ENCODE results near the gene PCGF6.
"Not testable (repeated sequence)": the region's sequence is repeated elsewhere in the genome, so short reads cannot be mapped to it uniquely, and the experiment has no call there.

PCGF6 gene, protein sequence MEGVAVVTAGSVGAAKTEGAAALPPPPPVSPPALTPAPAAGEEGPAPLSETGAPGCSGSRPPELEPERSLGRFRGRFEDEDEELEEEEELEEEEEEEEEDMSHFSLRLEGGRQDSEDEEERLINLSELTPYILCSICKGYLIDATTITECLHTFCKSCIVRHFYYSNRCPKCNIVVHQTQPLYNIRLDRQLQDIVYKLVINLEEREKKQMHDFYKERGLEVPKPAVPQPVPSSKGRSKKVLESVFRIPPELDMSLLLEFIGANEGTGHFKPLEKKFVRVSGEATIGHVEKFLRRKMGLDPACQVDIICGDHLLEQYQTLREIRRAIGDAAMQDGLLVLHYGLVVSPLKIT

DNA sequence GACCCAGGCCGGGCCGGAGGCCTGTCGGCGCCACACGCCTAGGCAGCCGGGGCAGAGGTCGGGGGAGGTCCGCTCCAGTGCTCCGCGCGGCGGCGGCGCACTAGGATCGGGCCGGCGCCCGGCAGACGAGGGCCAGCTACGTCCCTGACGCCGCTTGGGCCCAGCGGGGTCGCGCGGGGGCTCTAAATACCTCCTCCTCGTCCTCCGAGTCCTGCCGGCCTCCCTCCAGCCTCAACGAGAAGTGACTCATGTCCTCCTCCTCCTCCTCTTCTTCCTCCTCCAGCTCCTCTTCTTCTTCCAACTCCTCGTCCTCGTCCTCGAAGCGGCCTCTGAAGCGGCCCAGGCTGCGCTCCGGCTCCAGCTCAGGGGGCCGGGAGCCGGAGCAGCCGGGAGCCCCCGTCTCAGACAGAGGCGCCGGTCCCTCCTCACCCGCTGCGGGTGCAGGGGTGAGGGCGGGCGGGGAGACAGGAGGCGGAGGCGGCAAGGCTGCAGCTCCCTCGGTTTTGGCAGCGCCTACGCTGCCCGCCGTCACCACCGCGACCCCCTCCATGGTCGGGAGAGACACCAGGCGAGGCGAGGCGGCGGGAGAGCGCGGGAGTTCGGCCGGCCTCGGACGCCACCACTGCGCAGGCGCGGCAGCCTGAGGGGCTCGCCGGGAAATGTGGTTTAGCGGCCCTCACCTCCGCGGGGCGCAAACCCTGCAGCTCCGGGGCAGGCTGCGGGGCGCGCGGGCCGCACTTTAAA, at the start of gene PCGF6:
Gene PCGF6 (minus strand): TSS at position 624 of the 744 bp plus-strand sequence. CDS start 74 bp downstream, at position 550.
- peak; percentile 81 for DNase-seq (ENCODE audit: low spot score)

DNA sequence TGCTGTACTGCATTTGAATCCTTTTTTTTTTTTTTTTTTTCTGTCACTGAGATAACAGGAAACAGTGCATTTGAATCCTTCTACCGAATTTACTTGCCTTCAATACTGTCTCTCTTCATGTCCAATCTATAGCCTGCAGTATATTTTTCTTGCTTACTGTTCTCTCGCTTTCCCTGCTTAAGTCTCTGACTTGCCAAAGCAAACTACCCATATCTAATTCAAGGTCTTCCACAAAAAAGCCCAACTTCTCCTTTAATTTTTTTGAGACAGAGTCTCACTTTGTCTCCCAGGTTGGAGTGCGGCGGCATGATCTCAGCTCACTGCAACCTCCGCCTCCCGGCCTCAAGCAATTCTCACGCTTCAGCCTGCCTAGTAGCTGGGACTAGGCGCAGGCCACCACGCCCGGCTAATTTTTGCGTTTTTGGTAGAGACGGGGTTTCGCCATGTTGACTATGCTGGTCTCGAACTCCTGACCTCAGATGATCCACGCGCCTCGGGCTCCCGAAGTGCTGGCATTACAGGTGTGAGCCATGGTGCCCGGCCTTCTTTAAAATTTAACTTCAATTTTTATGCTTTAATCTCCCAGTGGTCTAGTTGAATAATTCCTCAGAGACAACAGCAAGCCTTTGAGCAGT, 46.4 kb upstream of the PCGF6 start:
- no peak for DNase-seq (ENCODE audit: low spot score)

DNA sequence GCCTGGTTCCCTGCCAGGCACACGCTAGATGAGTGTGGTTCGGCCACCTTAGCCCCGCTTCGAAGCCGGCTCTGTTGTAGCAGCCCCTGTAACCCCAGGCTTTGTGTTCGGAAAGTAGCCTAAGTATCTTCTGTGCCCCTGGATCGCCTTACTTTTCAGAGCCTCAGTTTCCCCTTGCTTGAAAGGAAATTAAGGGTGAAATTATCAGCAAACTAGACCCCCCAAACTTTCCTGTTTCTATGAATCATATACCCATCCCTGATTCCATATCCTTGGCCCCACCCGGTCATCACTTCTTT, 45.8 kb upstream of the PCGF6 start:
- no peak for DNase-seq (ENCODE audit: low spot score)

DNA sequence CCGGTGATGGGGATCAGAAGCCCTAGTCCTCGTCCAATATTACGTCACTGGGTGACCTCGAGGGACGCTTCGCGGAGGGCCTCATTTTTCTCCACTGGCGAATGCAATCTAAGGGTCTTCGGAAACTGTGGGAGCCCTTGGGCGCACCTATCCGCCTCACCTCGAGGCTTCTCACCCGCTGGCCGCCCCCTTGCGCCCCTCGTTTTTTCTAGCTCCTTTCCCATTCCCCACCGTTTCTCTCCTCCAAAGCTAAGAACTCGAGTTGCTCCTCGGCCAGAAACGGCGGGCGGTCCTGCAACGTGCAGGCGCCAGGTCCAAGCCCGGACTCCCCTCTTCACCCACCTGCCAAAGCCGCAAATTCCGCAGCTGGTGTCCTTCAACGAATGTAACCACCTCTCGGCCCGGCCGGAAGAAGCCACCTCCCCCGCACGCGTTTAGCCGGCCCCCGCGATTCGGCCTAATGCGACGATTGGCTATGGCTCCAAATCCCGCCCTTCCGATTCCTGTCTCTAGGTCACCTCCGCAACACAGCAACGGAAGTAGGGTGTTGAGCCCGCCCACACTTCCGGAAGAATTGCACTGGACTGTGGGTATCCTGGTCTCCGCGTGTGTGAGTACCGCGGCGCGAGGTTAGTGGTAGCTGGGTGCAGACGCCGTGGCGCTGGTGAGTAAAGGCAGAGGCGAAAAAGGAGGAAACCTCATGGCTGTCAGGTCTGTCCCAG, 45.3 kb upstream of the PCGF6 start, which contains the start of the genes ATP5MK and PDCD11:
Gene ATP5MK (minus strand): TSS at position 409 of the 722 bp plus-strand sequence. CDS start 4,018 bp downstream, outside the sequence.
Gene PDCD11 (plus strand): TSS at position 560 of the 722 bp plus-strand sequence. CDS start 1,801 bp downstream, outside the sequence.
- peak; percentile 90 for DNase-seq (ENCODE audit: low spot score)

DNA sequence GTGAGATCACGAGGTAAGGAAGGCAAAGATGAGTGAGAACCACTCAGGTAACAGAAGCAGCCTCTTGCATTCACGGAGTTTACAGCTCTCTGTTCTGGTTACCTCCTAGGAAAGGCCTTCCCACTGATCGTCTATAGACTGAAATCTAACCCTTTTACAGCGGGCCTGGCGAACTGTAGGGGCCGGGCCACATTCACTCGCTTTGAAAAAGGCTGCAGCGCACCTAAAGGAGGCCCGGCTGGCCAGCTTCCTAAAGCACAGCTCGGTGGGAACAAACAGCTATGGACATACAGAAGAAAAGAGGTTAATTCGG, 44.8 kb upstream of the PCGF6 start:
- DNase-seq (ENCODE audit: low spot score): no peak

DNA sequence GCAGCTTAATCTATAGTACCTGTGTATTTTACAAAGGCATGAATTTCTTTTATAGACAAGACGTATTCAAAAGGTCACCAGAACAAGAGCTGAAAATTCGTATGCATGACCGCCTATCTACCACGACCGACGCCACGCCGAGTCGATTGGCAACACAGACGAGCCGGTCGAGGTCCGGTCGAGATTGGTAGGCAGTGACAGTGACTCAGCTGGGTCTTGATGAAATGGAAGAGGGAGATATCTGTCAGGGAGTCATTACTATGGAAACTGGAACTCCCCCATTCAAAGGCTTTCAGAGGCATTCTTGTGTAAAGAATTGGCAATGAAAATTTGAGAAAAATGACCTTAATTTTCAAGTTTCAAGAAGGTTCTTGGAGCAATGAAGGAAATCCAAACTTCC, 43.2 kb upstream of the PCGF6 start:
- DNase-seq (ENCODE audit: low spot score): no peak

DNA sequence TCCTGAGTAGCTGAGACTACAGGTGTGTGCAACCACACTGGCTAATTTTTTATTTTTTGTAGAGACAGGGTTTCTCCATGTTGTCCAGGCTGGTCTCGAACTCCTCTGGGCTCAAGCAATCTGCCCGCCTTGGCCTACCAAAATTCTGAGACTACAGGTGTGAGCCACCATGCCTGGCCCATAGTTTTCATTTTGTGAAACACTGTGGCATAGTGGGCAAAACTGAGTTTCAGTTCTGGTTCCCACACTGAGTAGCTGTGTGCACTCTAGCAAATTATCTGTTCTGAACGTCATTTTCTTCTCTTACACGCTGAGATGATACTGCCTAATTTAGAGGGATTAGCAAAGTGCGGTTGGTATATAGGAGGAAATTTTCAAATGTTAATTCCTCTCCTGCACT, 31.8 kb upstream of the PCGF6 start:
- no peak for DNase-seq (ENCODE audit: low spot score)

DNA sequence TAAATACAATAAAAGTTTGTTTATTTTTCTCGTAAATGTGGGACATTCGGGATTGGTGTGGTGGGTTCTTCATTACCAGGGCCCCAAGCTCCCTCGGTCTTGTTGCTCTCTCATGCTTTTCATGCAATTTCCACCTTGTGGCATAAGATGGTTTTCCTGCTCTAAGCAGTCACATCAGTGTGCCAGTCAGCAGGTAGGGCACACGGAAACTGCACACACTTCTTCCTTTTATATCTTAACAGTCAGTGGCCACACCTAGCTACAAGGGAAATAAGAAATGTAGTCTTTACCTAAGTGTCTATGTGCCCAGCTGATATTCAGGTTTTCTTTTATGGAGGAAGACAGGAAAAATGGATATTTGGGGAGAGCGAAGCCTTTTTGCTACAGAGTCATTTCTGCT, 23.3 kb upstream of the PCGF6 start:
- no peak for DNase-seq (ENCODE audit: low spot score)

DNA sequence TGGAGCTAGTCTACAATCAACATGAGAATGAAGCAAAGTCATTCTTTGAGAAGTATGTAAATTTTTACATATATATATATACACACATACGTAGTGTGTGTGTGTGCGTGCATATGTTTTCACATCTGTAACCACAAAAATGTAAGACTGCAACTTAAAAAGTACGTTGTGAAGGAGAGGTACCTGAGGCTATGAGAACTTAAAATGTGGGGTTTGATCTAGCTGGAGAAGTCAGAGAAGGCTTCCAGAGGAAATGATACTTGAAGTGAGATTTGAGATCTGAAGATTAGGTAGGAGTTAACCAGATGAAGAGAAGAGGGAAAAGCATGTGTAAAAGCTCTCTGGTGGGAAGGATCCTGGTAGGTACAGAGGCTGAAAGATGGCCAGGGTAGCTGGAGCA, 22.6 kb upstream of the PCGF6 start:
- no peak for DNase-seq (ENCODE audit: low spot score)

DNA sequence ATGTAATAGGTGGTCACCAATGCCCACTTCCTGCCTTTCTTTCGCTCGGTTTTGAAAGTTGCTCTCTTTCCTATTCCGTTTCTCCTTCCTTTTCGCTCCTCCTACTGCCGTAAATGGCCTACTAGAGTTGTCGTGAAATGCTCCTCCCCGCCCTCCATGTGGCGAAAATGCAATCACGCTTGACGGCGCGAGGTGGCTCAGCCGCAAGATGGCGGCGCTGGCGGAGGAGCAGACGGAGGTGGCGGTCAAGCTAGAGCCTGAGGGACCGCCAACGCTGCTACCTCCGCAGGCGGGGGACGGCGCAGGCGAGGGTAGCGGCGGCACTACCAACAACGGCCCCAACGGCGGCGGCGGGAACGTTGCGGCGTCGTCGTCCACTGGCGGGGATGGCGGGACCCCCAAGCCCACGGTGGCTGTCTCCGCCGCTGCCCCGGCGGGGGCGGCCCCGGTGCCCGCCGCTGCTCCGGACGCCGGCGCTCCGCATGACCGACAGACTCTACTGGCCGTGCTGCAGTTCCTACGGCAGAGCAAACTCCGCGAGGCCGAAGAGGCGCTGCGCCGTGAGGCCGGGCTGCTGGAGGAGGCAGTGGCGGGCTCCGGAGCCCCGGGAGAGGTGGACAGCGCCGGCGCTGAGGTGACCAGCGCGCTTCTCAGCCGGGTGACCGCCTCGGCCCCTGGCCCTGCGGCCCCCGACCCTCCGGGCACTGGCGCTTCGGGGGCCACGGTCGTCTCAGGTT, 17.0 kb upstream of the PCGF6 start, which contains the start of gene TAF5:
Gene TAF5 (plus strand): TSS at position 195 of the 737 bp plus-strand sequence. CDS start 14 bp downstream, at position 209.
- DNase-seq (ENCODE audit: low spot score): peak; percentile 84

DNA sequence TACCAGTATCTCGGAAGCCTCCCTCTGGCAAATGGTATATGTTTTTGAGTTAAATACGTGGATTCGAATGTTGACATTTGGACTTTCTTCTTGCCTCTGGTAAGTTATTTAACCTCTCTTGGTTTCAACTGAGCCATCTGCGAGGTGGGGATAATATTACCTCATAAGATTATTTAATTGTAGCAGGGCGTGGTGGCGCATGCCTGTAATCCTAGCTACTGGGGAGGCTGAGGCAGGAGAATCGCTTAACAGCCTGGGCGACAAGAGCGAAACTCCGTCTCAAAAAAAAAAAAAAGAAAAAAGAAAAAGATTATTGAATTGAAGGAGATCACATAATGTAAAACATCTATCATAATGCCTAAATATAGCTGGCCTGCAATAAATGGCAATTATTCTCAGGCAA, 16.4 kb upstream of the PCGF6 start:
- DNase-seq (ENCODE audit: low spot score): no peak

DNA sequence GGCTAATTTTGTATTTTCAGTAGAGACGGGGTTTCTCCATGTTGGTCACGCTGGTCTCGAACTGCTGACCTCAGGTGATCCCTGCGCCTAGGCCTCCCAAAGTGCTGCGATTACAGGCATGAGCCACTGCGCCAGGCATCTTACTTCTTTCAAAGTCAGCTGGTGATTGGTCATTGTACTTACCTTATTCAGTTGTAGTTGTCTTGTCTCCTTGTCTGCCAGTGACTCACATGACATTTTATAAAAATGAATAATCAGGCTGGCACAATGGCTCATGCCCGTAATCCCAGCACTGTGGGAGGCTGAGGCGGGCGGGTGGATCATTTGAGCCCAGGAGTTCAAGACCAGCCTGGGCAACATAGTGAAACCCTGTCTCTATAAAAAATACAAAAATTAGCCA, 9.9 kb upstream of the PCGF6 start:
- not testable (repeated sequence) for DNase-seq (ENCODE audit: low spot score)

DNA sequence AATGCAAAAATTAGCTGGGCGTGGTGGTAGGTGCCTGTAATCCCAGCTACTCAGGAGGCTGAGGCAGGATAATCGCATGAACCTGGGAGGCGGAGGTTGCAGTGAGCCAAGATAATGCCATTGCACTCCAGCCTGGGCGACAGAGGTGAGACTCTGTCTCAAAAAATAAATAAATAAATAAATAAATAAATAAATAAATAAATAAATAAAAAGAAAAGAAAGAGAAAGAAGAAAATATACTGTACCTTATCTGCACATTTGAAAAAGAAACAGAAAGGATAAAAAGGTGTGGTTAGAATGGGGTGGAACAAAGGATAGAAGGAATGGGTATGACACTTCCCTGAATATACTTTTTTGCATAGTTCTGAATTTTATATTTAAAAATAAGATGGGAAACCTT, 8.6 kb upstream of the PCGF6 start:
- DNase-seq (ENCODE audit: low spot score): not testable (repeated sequence)

DNA sequence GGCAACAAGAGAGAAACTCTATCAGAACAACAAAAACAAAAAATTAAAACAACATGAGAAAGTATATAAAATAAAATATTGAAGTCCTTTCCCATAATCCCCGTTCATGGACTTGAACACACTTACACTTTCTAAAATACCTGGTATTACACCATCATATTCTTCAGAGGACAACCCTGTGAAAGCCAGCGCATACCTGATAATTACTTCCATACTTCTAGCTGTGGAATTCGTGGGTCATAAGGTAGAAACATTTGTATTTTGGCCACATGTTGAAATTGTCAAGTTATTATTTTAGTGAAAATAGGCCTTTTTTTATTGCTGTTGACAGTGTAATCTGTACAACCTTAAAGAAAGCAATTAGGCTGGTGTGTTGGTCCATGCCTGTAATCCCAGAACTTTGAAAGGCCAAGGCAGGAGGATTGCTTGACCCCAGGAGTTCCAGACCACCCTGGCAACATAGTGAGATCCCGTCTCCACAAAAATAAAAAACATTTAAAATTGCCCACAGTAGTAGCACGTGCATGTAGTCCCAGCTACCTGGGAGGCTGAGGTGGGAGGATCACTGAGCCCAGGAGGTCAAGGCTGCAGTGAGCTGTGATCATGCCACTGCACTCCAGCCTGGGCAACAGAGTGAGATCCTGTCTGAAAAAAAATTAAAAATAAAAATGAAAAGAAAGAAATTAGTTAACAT, 5.1 kb upstream of the PCGF6 start:
- no peak for DNase-seq (ENCODE audit: low spot score)

DNA sequence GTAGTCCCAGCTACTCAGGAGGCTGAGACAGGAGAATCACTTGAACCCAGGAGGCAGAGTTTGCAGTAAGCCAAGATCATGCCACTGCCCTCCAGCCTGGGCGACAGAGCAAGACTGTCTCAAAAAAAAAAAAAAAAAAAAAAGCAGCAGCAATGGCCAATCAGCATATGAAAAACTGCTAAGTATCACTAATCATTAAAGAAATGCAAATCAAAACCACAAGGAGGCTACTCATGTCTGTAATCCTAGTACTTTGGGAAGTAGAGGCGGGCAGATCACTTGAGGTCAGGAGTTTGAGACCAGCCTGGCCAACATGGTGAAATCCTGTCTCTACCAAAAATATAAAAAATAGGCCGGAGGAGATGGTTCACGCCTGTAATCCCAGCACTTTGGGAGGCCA, 3.6 kb upstream of the PCGF6 start:
- DNase-seq (ENCODE audit: low spot score): not testable (repeated sequence)

DNA sequence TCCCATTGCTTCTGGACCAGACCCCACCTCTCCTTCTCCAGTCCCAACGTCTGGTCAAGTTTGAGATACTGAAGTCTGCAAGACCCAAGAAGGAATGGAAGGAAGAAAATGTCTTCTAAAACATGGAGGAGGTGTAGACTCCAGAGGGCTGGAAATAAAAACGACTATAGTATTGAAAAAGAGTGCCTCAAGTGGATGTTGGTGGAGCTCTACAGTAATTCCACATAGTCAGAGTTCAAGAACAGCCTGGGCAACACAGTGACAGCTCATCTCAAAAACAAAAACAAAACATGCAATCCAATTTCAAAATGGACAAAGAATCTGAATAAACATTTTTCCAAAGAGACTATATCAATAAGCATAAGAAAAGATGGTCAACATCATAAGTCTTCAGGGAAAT, 2.3 kb upstream of the PCGF6 start:
- no peak for DNase-seq (ENCODE audit: low spot score)

DNA sequence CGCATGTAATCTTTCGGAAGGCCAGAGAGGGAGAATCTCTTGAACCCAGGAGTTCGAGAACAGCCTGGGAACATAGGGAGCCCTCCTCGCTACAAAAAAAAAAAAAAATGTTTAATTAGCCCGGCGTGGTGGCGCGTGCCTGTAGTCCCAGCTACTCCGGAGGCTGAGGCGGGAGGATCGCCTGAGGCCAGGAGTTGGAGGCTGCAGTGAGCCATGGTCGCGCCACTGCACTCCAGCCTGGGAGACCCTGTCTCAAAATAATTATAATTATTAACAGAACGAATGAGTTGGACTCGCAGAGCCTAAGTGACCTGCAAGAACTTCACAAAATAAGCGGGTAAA, 794 bp downstream of the PCGF6 start:
- no peak for DNase-seq (ENCODE audit: low spot score)

DNA sequence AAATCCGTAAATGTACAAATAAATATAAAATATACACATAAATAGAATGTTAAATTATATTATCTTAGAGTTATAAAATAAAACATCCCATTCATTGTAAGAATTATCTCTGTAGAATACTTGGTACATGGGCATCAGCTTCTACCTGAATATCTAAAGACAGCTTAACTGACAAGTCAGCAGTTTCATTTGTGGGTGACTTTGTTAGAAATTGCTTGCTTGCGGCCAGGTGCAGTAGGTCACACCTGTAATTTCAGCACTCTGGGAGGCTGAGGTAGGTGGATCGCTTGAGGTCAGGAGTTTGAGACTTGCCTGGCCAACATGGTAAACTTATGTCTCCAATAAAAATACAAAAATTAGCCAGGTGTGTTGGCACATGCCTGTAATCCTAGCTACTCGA, 14.6 kb downstream of the PCGF6 start:
- DNase-seq (ENCODE audit: low spot score): no peak

DNA sequence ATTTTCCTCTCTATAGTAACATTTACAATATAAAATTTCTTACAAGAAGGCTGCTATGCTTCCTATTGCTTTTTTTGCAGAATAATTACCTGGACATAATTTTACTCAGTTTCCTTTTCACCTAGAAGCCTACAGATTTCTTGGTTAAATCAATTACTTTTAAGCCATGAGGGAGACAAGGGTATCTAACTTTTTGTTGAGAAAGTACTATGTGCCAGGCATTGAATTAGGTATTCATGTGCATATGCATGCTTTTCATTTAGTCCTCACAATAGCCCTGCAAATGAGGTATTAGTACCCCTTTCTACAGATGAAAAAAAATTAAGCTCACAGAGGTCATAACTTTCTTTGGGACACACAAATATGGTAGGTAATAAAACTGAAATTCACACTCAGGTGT, 16.4 kb downstream of the PCGF6 start:
- no peak for DNase-seq (ENCODE audit: low spot score)

DNA sequence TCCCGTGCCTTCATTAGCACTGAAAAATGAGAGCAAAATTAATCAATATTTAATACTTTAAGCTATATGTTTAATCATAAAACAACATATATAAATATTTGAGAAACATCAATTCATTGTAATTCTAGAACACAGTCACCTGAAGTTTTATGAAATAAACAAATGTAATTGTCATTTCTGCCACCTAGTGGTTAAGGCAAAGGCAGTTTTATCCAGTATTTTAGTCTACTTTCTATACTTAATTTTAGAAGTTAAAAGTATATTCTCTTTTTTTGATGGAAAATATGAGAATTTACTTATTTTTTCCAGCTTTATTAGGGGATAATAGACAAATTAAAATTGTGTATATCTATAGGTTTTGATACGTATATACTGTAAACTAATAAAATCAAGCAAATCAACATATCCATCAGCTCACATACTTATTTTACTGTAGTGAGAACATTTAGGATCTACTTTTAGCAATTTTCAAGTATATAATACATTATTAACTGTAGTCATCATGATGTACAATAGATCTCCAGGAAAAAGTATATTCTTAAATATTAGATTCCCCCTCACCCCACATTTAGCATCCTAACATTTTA, 16.9 kb downstream of the PCGF6 start:
- DNase-seq (ENCODE audit: low spot score): no peak

DNA sequence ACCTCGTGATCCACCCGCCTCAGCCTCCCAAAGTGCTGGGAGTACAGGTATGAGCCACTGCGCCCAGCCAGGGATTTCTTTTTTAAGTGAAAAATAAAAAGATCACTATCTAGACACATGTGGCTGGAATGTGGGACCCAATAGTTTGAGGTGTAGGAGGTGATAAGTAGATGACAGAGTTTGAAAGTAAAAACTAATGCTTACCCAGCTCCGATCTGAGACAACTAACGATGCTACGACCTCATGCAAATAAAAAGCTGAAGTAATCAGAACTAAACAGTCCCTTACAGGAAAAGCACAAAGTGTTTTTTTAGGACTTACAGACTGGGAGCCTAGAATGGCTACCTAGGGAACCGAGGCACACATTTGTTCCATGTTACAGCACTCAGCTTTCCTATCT, 23.0 kb downstream of the PCGF6 start:
- no peak for DNase-seq (ENCODE audit: low spot score)
